SU-DHL-6 (cell line): Measurements from ENCODE around the gene SPEN.

Experiments
- CTCF ChIP-seq: fragments of 200-600 bp; sonication (generic); IDR thresholded peaks from one replicate; pipeline ENCODE4 v1.5.1; 2017; ENCODE audit warnings: antibody characterized with exemption, mild to moderate bottlenecking, low read length, moderate library complexity; ENCODE audit not compliant: insufficient read depth, poor library complexity, severe bottlenecking
- EZH2phosphoT487 ChIP-seq: fragments of 200-600 bp; sonication (generic), shearing (Covaris generic); conservative IDR thresholded peaks from 2 replicates; pipeline ENCODE4 v1.6.1; 2018; ENCODE audit warnings: mild to moderate bottlenecking, antibody characterized with exemption, low read length, moderate library complexity, mixed read lengths

- TF ChIP-seq CTCF: no peak
- no peak for TF ChIP-seq EZH2phosphoT487
Measured at GRCh38 chr1:15876357-15877055, 29.0 kb downstream of the SPEN start.
